H1 (cell line): ENCODE measurements around the gene CAMKMT. TPM values are rescaled to one million over a fixed set of nuclear protein-coding genes. Genes with fewer than 3 reads are reported as not detected.

Experiments
- BRCA1 ChIP-seq: IDR thresholded peaks from 2 replicates; pipeline ENCODE4 v1.6.1; 2012; ENCODE audit warnings: low read depth, low read length, improper control_type of control experiment
- CHD7 ChIP-seq: fragments of 300-600 bp; sonication (generic); IDR thresholded peaks from 2 replicates; pipeline ENCODE4 v1.7.1; 2012; ENCODE audit warnings: low read length, moderate library complexity, mild to moderate bottlenecking, inconsistent platforms; ENCODE audit not compliant: insufficient replicate concordance
- FOSL1 ChIP-seq: IDR thresholded peaks from 2 replicates; pipeline ENCODE4 v1.6.1; 2011; ENCODE audit warnings: mild to moderate bottlenecking, low read depth, low read length, moderate library complexity; ENCODE audit not compliant: insufficient read depth
- HDAC6 ChIP-seq: IDR thresholded peaks from one replicate; pipeline ENCODE4 v1.7.1; 2012; ENCODE audit warnings: low read depth, mild to moderate bottlenecking, inconsistent platforms, low read length, moderate library complexity
- JUND ChIP-seq: IDR thresholded peaks from 2 replicates; pipeline ENCODE4 v1.6.1; 2011; ENCODE audit warnings: mild to moderate bottlenecking, improper control_type of control experiment, low read length
- KDM1A ChIP-seq: fragments of 200-600, 300-600 bp; sonication (generic); IDR thresholded peaks from 2 replicates; pipeline ENCODE4 v1.7.1; 2016; ENCODE audit warnings: mild to moderate bottlenecking, low read length, borderline replicate concordance
- SUZ12 ChIP-seq: fragments of 200-600 bp; sonication (generic); IDR thresholded peaks from 2 replicates; pipeline ENCODE4 v1.6.1; 2012; ENCODE audit warnings: mild to moderate bottlenecking, inconsistent platforms, low read length, moderate library complexity, mixed read lengths
- TCF12 ChIP-seq: IDR thresholded peaks from 2 replicates; pipeline ENCODE4 v1.6.1; 2011; ENCODE audit warnings: low read depth, mild to moderate bottlenecking, low read length
- USF2 ChIP-seq: IDR thresholded peaks from 2 replicates; pipeline ENCODE4 v1.6.1; 2011; ENCODE audit warnings: low read length, improper control_type of control experiment
- polyA plus RNA-seq, 7 experiments: library from polyadenylated mRNA; depleted of rRNA in 3 of 7; stranded (reverse) in 5 of 7; unstranded in 2 of 7; fragments of >200 nt in 5 of 7; fragments of 200-250 nt in 2 of 7; gene quantifications; 1 replicate in 5 of 7; 2 replicates in 1 of 7; 4 replicates in 1 of 7; pipeline versions ENCODE4 v1.2.1 to v1.2.3, GENCODE V29; 2011 to 2013; ENCODE audit warnings: missing spikeins in 2 of 7, mixed read lengths in 2 of 7
- total RNA-seq: library from RNA; stranded (reverse); fragmentation: NEBNext Ultra II Directional; extraction: Animal tissue kit (Norgen Biotek cat#: 25700); gene quantifications from 2 replicates; pipeline ENCODE4 v1.2.1, GENCODE V29; 2021

The CAMKMT gene
- total and polyA plus RNA-seq, 2 of the 8 experiments (the other 6 are each of a cell fraction or from before 2014, with no cell fraction given) = 14.7 to 22.4 TPM

- TF ChIP-seq CHD7 (no peak), FOSL1 (no peak), KDM1A (no peak), HDAC6 (no peak), TCF12 (no peak), USF2 (no peak), SUZ12 (no peak), BRCA1 (no peak), JUND (no peak)
- TF ChIP-seq, all 59 proteins: peak for 0
Observed at GRCh38 chr2:44573996-44574395, 212.2 kb downstream of the CAMKMT start (continued).
